Measurements from ENCODE around the gene KRT25. TPM values are rescaled to one million over a fixed set of nuclear protein-coding genes. Genes with fewer than 3 reads are reported as not detected.

The KRT25 gene
- total and polyA plus RNA-seq, 2 donors (not counting 1 experiment from before 2014, with no cell fraction given): not detected

DNA sequence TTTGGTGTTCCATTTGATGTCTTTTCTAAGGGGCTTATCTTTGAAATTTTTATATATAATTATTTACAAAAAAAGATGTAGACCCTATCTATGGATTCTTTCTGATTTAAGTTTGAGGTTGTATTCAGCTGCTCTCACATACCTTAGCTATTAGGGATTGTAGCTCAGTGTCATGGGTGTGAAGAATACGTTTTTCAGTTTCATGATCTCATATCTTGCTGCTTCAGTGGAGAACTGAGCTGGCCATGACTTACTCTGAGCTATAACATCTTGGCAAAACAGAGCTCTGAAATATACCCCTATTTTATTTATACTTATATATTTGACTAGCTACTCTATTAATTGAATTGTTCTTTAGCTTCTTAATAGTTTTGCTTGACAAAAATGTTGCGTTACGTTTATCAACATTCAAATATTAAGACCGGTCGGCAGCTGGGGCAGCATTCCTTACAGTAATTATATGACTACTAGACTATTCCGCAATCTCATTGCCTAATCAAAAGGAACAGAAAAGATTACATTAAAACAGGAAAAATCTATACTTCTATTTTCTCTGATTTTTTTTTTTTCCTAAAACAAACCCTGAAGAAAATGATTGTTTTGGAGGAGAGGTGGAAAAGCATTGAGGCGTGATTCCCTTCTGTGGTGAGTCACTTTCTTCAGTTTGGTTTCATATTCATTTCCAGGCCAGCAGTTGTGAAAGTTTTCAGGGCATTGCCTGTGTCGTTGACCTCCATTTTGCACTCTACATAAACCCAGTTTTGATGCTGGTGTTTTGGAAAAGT, 27.5 kb downstream of the KRT25 start:
- peaks cover 22% of the 10 kb centered on the region for H3K4me1 Mint-ChIP-seq
- Histone ChIP-seq H3K4me2 (replicated peaks; ENCODE audit: low read depth, low read length, poor library complexity, severe bottlenecking) (peak overlapping the region; percentile 46), H3K27me3 (replicated peaks in 1 of 4; ENCODE audit: control extremely low read depth in 1 of 4, control insufficient read depth in 3 of 4, insufficient read depth in 4 of 4, low read length in 3 of 4) (no peaks in the 10 kb centered on the region), H3K9ac (ENCODE audit: low read length) (no peak overlapping the region), H3K27ac (ENCODE audit: low read length in 2 of 2) (peak overlapping the region; percentile 66 to 73), H3K36me3 (replicated peaks in 1 of 2; ENCODE audit: control extremely low read depth in 1 of 2, control insufficient read depth in 1 of 2, extremely low read depth in 1 of 2, insufficient read depth in 2 of 2, low read length in 1 of 2) (no peaks in the 10 kb centered on the region), H3K9me3 (ENCODE audit: control extremely low read depth in 1 of 3, control insufficient read depth in 2 of 3, insufficient read depth in 1 of 3, low read length in 2 of 3) (no peaks in the 10 kb centered on the region), H2AFZ (ENCODE audit: insufficient read depth, low read depth, low read length, poor library complexity, severe bottlenecking) (peak overlapping the region; percentile 59), H4K20me1 (ENCODE audit: control insufficient read depth, insufficient read depth, low read length, poor library complexity, severe bottlenecking) (no peaks in the 10 kb centered on the region), H3K4me3 (ENCODE audit: control extremely low read depth in 1 of 5, extremely low read depth in 1 of 5, insufficient read depth in 1 of 5, low read depth in 2 of 5, low read length in 4 of 5) (peak overlapping the region in 3 of 5 experiments; percentile 1 to 17 (median 2)), H3K79me2 (ENCODE audit: control insufficient read depth, insufficient read depth, low read length) (no peaks in the 10 kb centered on the region), H3K4me1 (ENCODE audit: control insufficient read depth in 2 of 2, insufficient read depth in 2 of 2, low read length in 2 of 2) (peaks cover 20% of the 10 kb centered on the region in 2 donors)
- ChIA-PET CTCF (interaction anchor here (0.8 to 1.1 kb wide), 5 partner anchors 80 to 921 kb away, joined by 3 to 7 read pairs (median 4); partner anchors contain the start of gene SMARCE1), POLR2A (no interaction called here)
- peak; percentile 70 for DNase-seq
- ATAC-seq (ENCODE audit: low read depth): peak; percentile 84
- H3K4me3 Mint-ChIP-seq: peak overlapping the region; percentile 62
- peaks cover 7% of the 10 kb centered on the region for H3K27me3 Mint-ChIP-seq
- no peak for TF ChIP-seq EZH2 (IDR thresholded peaks at IDR 0.05; ENCODE audit: borderline replicate concordance, insufficient read depth, low read depth, low read length, poor library complexity, severe bottlenecking)
- TF ChIP-seq, protein P1, sequence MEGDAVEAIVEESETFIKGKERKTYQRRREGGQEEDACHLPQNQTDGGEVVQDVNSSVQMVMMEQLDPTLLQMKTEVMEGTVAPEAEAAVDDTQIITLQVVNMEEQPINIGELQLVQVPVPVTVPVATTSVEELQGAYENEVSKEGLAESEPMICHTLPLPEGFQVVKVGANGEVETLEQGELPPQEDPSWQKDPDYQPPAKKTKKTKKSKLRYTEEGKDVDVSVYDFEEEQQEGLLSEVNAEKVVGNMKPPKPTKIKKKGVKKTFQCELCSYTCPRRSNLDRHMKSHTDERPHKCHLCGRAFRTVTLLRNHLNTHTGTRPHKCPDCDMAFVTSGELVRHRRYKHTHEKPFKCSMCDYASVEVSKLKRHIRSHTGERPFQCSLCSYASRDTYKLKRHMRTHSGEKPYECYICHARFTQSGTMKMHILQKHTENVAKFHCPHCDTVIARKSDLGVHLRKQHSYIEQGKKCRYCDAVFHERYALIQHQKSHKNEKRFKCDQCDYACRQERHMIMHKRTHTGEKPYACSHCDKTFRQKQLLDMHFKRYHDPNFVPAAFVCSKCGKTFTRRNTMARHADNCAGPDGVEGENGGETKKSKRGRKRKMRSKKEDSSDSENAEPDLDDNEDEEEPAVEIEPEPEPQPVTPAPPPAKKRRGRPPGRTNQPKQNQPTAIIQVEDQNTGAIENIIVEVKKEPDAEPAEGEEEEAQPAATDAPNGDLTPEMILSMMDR (IDR thresholded peaks at IDR 0.05): no peak
- WGBS (ENCODE audit: insufficient coverage): 25% methylated on average over 1 of the region's 8 CpGs
- H3K9me3 Mint-ChIP-seq (ENCODE audit: insufficient read depth): no peaks in the 10 kb centered on the region
- H3K27ac Mint-ChIP-seq: peak overlapping the region; percentile 79
- intact Hi-C loops (cut with micrococcal nuclease): loop anchor here (1.0 to 10.0 kb wide), 3 partner anchors 79 to 163 kb away; partner anchors contain the start of gene CCR7

- Histone ChIP-seq H2AFZ (ENCODE audit: insufficient read depth, low read depth, low read length, poor library complexity, severe bottlenecking) (no peak overlapping the region), H3K27me3 (replicated peaks in 1 of 4; ENCODE audit: control extremely low read depth in 1 of 4, control insufficient read depth in 3 of 4, insufficient read depth in 4 of 4, low read length in 3 of 4) (no peaks in the 10 kb centered on the region), H3K4me1 (ENCODE audit: control insufficient read depth in 2 of 2, insufficient read depth in 2 of 2, low read length in 2 of 2) (peaks cover 20% of the 10 kb centered on the region in 2 donors), H3K9ac (ENCODE audit: low read length) (no peak overlapping the region), H3K36me3 (replicated peaks in 1 of 2; ENCODE audit: control extremely low read depth in 1 of 2, control insufficient read depth in 1 of 2, extremely low read depth in 1 of 2, insufficient read depth in 2 of 2, low read length in 1 of 2) (no peaks in the 10 kb centered on the region), H3K27ac (ENCODE audit: low read length in 2 of 2) (peak overlapping the region; percentile 66 to 73), H3K79me2 (ENCODE audit: control insufficient read depth, insufficient read depth, low read length) (no peaks in the 10 kb centered on the region), H3K9me3 (ENCODE audit: control extremely low read depth in 1 of 3, control insufficient read depth in 2 of 3, insufficient read depth in 1 of 3, low read length in 2 of 3) (no peaks in the 10 kb centered on the region), H3K4me2 (replicated peaks; ENCODE audit: low read depth, low read length, poor library complexity, severe bottlenecking) (no peak overlapping the region), H3K4me3 (ENCODE audit: control extremely low read depth in 1 of 5, extremely low read depth in 1 of 5, insufficient read depth in 1 of 5, low read depth in 2 of 5, low read length in 4 of 5) (no peak overlapping the region), H4K20me1 (ENCODE audit: control insufficient read depth, insufficient read depth, low read length, poor library complexity, severe bottlenecking) (no peaks in the 10 kb centered on the region)
- DNase-seq (peak; percentile 12), ATAC-seq (ENCODE audit: low read depth) (no peak)
- ChIA-PET CTCF (interaction anchor here (0.9 to 1.1 kb wide), 4 partner anchors 80 to 921 kb away, joined by 3 to 7 read pairs (median 4); partner anchors contain the start of gene SMARCE1), POLR2A (no interaction called here)
- no peaks in the 10 kb centered on the region for H3K9me3 Mint-ChIP-seq (ENCODE audit: insufficient read depth)
- H3K27me3 Mint-ChIP-seq: peaks cover 10% of the 10 kb centered on the region
- intact Hi-C loops (cut with micrococcal nuclease): loop anchor here (10.0 kb wide), 1 partner anchor 162 kb away; the partner anchor contains the start of gene CCR7
- WGBS (ENCODE audit: insufficient coverage): no CpG with 5 or more reads among the region's 2 CpGs
- H3K27ac Mint-ChIP-seq: peak overlapping the region; percentile 65
- peak overlapping the region; percentile 12 for H3K4me3 Mint-ChIP-seq
- H3K4me1 Mint-ChIP-seq: peaks cover 22% of the 10 kb centered on the region
- TF ChIP-seq EZH2 (IDR thresholded peaks at IDR 0.05; ENCODE audit: borderline replicate concordance, insufficient read depth, low read depth, low read length, poor library complexity, severe bottlenecking): no peak
- TF ChIP-seq, protein P1 (IDR thresholded peaks at IDR 0.05): no peak
Observed at GRCh38 chr17:40726919-40727318, 28.2 kb downstream of the KRT25 start.
